Activated CD4-positive, CD25-positive, alpha-beta regulatory T cell (primary cell): Measurements from ENCODE around the gene CDH13.

ENCODE experiments used
- DNase-seq, 4 experiments: peaks; one replicate each; lab custom pipeline; 2025; lab: John Stamatoyannopoulos, UW

The CDH13 gene

DNA sequence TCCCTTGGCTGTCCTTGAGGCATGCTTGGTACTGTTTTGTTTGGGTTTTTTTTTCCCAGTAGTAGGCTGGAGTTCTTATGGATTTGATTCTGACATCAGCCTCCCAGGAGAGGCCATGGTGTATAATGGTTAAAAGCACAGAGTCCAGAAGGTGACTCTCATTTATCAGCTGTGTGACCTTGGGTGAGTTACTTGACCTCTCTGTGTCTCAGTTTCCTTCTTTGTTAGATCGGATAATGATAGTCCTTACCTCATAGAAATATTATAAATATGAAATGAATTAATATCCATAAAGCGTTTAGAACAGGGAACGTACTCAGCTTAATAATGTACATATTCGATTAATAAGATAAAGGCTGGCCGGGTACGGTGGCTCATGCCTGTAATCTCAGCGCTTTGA, 810.3 kb downstream of the CDH13 start:
- no peak for DNase-seq

DNA sequence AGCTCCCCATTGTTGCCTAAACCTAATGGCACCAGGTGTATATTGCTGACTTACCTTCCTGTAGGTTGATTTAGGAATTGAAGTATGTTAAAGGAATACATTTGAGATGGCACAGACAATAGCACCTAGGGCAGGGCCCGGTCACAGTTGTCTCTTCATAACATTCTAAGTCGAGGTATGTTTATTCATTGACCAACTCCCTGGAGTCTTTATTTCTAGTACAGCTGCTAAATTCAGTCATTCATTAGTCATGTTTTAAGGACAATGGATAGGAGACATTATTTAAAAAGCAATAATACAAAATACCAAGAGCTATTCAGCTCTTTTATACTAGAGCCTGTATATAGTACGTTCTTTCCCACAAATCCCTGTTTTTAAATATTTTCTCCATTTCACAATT, 811.6 kb downstream of the CDH13 start:
- no peak for DNase-seq

DNA sequence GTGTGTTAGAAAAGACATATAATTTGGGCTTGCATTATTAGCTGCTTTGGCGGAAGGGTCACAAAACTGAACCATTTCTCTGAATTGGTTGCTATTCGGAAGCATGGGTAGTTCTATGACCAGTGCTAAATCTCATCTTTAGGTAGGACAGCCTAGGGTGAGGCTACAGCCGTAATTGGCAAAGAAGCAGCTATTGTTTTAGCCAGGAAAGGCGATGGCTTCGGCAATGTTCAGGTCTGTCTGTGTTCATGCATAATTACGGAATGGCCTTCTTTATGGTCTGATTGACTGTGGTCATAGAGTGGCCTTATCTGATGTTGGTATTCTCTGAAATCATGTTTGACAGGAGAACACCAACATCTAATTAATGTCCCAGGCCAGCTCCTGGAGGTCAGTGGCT, 812.6 kb downstream of the CDH13 start:
- no peak for DNase-seq

DNA sequence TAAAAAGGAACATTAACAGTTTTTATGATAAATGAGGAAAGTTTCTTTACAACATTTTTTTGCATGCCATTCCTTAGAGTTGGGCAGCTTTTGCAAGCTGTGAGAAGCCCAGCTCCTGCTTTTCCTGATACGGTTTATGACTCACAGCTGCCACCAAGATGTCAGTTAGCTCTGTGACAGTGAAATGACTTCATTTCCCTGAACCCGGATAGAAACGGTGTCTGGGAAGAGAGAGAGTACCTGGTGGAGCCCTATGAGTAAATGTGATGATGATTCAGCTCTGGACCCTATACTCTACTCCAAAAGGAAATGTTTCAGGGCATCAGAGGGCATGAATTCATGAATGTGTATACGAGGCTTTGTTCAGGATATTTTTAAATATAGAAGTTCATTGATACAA, 814.7 kb downstream of the CDH13 start:
- no peak for DNase-seq

DNA sequence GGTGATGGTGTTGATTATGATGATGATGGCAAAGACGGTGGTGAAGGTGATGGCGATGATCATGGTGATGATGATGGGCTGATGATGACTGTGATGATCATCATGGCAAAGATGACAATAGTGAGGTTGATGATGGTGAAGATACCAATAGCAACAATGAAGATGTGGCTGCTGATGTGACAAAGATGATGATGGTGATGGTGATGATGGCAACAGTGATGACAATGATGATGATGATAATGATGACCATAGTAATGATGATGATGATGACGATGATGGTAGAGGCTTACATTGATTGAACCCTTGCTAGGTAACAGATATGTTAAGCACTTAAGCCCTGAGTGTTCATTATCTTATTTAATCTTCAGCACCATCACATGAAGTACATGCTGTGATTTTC, 817.2 kb downstream of the CDH13 start:
- no peak for DNase-seq

DNA sequence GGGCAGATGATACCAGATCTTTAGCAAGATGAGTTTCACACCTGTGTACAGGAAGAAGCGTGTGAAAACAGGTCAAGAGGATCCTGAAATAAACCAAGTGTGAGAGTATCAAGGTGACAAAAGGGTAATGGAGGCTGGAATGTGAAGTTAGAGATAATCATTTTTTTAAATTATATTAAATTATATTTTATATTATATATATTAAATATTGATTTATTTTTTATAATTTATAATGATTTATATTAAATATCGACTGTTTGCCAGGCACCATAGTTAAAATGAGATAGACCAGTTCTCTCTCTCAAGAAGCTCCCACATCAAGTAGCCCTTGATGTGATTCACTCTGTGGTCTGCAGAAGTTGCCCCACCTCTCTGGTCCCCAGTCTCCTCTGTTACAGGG, 820.8 kb downstream of the CDH13 start:
- no peak for DNase-seq

DNA sequence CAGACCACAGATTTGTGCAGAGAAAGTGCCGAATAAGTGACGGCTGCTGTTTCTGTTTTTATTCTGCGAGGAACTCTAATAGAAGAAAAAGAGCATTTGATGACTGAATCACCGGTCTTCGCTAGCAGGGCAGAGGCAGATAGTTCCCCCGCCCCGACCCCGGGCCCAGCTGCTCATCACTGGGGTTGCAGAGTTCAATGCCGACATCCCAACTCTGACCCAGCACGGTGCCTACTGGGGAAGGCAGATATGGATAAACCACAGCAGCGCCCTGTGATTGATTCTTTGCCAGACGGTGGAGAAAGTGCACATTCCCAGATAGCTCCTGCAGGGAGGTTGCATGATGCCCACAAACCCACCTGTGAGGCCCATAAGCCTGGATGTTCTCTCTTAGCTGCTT, 823.1 kb downstream of the CDH13 start:
- no peak for DNase-seq

DNA sequence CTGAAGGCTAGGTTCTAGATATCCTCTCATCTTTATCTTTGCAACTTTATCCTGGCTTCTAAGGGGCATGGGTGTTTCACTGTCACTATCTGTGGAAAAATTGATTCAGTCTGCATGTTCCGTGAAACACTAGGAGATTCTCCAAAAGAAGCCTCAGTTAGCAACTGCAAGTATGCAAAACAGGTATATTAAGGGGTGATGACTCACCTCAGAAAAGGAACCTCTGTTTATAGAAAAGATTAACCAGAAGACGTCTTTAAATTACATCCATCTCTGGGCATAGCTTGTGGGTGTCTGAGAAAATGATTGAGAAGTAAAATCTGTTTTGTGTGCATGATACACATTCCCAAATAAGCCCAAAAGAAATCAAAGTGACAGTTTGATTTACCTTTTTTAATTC, 827.2 kb downstream of the CDH13 start:
- DNase-seq = no peak

DNA sequence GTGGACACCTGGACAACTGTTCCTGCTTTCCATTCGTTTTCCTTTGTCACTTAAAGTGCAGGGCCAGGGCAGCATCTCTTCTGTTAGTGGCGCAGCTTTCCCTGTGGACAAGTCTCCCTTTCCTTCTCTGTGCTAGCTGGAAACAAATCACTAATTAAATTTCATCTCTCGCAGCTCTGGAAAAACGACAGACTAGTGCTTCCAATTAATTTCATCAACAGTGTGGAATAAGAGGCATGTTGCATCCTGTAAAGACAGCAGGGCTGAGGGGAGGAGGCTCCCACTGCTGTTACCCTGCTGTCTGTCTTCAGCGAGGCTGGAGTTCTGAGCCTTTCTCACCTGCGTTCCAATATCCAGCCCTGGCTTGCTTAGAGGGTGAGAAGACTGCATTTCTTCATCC, 828.9 kb downstream of the CDH13 start:
- no peak for DNase-seq

DNA sequence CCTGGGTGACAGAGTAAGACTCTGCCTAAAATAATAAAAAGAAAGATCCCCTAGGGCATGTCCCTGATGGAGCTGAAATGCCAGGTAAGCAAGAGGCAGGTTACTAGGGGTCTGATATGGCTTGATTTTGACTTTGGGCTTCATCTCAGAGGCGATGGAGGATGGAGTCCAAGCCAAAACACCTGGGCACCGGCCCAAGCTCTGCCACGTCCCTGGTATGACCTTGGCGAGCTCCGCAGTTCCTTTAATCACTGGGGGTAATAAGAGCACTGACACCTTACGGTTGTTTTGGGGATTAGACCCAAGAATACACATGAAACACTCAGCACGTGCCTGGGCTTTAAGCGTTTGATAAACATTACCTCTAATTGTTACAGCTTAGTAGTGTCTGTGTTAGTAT, 830.2 kb downstream of the CDH13 start:
- DNase-seq = no peak

DNA sequence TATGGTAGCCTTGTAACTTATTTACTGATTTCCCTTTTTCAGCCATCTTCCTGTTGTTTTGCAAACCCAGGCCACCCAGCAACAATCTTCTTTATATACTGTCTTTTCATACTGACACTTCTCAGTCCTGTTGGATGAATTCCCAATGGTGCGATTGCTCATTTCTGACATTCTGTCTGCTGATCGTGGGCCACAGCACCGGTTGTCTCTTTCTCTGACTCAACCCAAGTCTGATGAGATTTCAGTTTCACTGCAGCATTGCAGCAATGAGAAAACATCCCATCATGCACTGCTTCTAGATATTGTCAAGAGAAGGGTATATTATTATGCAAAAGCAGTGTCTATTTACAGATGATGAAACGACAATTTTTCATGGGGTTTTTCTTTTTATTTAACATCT, 831.8 kb downstream of the CDH13 start:
- no peak for DNase-seq

DNA sequence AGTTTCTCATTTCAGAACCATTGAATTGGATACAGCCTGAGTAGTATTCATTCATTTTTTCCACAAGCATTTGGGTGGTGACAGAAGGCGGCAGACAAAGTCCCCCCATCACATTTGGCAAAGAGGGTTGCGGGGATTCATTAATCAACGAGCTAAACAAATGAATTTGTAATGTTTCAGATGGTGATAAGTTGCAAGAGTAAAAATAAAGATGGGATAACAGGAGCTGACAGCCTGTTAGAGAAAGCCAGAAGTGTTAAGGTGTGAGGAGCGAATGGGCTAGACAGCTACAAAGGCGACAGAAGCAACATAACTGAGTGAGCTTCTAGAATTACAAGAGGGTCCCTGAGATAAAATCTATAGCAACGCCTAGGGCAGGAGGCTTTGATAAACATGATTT, 838.2 kb downstream of the CDH13 start:
- DNase-seq = no peak

DNA sequence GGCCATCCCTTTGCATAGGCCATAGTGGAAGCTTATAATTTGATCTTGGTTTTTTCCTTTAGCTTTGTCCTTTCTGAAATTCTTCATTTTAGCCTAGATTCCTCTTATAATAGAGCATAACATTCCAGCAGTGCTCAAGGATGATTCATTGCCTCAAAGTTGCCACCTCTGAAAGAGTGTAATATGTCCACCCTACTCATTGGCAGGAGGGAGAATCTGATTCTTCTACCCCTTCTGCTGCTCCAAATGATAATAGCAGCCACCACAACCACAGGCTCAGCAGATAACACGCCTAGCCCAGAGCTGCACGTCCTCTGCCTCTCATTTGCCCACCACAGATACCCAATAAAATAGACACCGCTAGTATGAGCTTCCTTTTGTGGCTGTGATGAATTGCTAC, 843.6 kb downstream of the CDH13 start:
- no peak for DNase-seq

DNA sequence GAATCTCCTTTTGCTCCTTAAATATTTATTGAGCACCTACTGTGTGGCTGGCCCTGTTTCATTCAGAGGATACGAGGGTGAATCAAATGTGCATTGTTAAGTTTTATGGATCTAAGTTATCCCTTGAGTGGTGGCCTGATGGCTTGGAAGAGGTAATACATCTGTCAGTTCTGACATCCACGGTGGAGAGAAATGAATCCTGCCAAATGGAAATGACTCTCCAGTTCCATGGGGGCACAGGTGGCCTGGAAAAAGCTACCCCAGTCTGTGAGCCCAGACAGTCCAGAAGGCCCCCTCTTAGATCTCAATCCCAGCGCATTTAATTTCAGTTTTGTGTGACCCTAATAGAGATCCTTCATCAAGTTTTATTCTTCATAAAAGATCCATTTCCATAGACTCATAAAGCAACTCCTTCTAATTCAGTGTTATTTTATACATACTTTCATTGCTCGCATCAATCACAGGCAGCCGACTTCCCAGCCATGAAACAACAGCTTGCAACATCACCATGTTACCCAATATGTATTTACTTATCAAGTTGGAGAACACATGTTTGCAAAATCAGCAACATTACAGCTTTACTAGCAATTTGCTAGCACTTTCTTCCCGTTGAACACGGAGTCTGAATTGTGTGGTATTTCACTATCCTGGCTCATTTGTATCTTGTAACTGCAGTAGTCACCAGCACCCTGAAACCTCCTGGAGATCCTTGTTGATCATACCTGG, 846.2 kb downstream of the CDH13 start:
- DNase-seq = no peak

DNA sequence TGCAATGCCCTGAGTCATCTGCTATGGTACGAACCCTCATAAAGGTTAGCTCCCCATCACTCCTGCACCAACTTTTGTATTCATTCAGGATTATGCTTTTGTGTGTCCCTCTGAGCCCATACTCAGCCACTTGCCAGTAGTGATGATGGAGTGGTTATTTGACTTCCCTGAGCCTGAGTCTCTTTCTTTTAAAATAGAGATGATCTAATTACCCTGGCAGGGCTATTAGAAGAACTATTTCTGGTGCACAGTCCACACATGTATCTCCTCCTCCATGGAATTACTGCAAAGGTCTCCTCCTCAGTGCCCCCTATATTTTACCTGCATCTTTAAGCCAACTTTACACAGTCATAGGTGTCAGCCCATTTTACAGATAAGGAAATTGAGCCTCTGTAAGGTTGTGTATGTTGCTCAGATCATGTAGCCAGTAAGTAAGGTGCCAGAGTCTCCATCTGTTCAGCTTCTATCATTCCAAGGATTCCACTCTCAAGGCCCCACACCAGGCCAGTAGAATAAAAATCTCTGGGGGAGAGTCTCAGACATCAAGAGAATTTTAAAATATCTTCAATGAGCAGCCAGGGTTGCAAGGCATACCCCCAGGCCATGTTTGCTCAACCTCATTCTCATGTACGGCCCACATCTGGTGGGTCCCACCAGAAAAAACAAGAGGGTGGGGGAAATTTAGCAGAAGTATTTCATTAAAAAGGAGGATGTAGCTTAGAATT, 847.3 kb downstream of the CDH13 start:
- DNase-seq = no peak

DNA sequence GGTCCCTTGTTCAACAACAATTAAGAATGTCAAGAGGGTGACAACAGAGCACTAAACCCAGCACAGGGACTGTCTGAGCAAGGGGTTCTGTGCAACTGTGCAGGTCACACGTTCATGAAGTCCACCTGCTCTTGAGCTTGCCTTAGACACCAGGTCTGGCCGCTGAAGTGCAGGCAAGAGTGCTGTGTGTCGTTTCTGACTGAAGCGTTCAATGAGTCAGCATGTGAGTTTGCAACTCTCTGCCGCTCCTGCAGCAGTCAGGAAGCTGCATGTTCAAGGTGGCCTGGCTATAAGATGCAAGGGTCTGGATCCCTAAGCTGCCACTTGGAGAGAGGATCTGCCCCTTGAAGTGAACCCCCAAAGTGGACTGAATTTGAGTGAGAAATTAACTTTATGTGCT, 848.3 kb downstream of the CDH13 start:
- no peak for DNase-seq

DNA sequence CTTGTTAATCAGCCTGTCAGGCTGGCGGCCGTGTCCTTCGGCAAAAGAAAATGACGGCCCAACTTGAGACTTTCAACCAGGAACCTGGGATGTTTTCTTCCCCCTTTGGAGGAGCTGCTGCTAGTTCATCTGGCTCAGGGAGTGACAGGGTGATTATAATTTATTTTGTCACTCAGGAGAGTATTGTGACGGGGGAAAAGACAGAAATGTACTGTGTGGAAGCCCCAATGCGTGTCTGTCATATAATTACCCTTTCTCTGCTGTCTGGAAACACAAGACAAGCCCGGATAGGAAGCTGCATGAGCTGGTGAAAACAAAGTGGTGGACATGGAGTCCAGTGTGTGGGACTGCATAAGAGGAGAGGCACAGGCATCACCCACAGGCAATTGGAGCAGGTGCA, 854.8 kb downstream of the CDH13 start:
- no peak for DNase-seq

DNA sequence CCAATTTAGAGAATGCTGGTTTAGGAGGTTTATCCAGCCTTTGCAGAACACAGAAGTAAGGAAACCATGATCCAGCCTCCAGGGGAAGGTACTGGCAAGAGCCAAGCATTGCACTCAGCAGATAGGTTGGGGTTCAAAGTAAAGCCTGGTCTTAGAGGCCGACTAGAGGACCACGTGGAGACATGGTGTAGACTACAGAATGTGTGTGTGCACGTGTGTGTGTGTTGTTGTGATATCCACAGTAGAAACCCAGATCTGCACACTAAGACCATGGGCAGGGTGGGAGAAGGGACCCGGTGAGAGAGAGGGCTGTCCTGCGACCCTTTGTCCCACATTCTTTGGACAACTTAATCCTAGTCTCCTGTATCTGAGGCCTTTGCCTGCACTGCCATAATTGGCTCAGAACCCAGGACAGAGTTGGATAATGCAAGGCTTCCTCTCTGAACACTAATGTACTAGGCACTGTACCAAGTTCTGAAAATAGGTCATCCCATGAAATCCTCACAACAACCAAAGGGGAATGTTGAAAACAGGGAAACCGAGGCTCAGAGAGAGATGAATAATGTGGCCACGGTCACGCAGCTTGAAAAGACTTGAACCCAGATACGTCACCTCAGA, 855.9 kb downstream of the CDH13 start:
- no peak for DNase-seq

DNA sequence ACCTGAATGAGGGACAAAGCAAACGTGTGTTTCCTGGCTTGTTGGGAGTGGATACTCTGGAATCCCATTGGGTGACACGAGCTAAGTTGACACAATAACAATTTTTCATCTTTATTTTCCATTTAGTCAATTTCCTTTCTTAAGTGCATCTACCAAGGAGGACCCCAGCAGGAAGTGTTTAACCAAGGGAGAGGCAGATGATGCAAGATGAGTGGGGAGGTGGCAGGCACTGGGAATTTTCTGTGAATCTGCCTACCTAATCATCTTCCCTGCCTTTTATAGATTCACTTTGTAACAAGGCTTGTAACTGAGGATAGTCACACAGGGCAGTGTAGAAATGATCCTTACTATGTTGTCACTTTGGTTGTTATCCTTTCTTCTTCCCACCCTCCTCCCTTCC, 863.3 kb downstream of the CDH13 start:
- DNase-seq = no peak

DNA sequence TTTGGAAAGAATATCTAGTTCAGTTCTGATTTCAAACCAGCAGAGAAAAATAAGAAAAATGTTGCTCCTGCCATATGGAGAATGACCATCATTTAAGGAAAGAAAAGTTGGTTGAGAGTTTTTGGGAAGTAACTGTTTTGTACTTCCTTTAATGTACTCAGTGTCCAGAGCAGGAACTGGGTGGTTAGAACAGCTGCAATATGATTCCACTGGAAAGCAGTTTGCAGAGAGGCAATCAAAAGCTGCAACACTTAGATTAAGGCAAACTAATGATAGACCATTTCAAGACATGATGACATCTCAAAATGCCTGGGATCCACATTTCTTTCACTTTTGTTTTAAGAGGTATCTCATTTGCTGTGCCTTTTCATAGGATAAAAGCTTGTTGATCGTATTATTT, 867.7 kb downstream of the CDH13 start:
- DNase-seq = no peak

DNA sequence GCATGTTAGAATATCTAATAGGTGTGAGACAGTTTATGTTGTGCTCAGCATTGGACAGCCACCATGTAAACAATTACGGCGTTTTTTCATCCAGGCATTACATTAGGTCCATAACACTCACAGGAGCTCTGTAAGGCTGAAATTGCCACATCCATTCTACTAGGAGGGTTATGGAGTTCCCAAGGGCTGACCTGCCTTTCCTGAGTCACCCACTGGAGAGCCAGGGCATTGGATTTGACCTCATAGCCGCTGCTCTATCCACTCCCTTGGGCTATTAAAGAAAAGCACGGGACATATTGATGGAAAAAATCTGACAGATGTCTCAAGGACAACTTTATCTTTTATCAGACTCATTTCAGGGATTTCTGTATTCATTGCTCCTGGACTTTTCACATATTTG, 874.7 kb downstream of the CDH13 start:
- no peak for DNase-seq

DNA sequence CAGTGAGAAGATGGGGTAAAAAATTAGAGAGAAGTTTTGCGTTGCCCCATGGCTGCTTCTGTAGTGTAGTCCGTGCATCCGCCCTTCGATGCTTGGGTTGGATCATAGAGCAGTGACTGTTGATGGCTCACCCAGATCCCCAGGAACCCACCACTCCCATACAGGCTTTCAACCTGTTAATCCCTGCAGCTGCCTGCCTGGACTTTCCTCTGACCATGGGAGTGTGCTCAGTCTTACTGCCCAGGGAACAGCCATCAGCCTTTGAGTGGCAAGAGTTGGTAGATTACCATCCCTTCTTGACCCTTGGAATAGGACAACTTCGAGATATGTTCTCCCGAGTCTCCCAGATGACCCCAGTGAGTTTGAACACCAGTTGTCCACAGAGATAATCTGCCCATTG, 881.5 kb downstream of the CDH13 start:
- DNase-seq = no peak

DNA sequence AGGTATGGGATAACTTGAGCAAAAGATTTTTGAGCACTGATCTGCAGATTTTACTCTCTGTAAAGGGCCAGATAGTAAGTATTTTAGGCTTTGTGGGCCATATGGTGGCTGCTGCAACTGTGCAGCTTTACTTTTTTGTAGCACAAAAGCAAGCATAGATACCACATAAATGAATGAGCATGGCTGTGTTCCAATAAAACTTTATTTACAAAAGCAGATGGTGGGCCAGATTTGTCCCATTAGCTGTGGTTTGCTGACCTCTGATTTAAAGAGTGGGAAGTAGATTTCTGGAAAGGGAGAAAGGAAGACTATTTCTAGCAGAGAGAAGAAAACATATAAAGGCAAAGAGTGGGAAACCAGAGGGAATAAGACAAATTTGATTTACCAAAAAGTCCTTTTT, 882.5 kb downstream of the CDH13 start:
- no peak for DNase-seq

DNA sequence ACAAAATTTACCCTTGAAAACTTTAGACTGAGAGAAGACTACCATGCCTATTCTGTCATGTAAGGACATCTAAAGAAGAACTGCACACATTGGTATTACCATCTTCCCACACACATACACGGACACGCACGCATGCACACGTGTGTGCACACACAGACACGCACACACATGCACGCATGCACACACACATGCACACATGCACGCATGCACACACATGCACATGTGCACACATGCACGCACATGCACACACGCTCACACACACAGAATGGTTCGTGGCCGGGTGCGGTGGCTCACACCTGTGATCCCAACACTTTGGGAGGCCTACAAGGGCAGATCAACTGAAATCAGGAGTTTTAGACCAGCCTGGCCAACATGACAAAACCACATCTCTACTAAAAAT, 884.1 kb downstream of the CDH13 start:
- DNase-seq = no peak
